Medulla oblongata (tissue), 1 donor: ENCODE results near the gene MAGEB4.
"Not testable (repeated sequence)": the region's sequence is repeated elsewhere in the genome, so short reads cannot be mapped to it uniquely, and the experiment has no call there.

Experiments used
- DNase-seq: peaks from one replicate; pipeline ENCODE4 v3.0.0-alpha.2; 2015; ENCODE audit errors: extremely low spot score

MAGEB4 gene, protein sequence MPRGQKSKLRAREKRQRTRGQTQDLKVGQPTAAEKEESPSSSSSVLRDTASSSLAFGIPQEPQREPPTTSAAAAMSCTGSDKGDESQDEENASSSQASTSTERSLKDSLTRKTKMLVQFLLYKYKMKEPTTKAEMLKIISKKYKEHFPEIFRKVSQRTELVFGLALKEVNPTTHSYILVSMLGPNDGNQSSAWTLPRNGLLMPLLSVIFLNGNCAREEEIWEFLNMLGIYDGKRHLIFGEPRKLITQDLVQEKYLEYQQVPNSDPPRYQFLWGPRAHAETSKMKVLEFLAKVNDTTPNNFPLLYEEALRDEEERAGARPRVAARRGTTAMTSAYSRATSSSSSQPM

DNA sequence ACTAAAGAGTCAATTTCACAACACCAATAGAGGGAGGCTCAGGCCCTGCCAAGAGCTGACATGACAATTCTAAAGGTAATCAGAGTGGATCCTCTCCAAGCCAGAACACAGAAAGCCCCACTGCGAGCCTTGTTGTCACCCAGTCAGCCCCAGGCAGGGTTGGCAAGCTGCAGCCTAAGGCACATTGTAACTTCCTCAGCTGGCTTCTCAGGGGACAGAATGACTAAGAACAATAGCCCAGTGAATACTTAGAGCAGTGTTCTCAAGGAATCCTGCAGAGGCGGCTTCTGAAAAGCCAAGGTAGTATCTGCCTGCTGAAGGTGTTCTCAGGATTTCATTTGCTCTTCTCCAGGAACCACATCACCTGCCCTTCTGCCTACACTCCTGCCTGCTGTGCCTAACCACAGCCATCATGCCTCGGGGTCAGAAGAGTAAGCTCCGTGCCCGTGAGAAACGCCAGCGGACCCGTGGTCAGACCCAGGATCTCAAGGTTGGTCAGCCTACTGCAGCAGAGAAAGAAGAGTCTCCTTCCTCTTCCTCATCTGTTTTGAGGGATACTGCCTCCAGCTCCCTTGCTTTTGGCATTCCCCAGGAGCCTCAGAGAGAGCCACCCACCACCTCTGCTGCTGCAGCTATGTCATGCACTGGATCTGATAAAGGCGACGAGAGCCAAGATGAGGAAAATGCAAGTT is at the start of gene MAGEB4:
Gene MAGEB4 (plus strand): TSS at position 277 of the 692 bp plus-strand sequence. CDS start 136 bp downstream, at position 413.
- DNase-seq, result no peak

DNA sequence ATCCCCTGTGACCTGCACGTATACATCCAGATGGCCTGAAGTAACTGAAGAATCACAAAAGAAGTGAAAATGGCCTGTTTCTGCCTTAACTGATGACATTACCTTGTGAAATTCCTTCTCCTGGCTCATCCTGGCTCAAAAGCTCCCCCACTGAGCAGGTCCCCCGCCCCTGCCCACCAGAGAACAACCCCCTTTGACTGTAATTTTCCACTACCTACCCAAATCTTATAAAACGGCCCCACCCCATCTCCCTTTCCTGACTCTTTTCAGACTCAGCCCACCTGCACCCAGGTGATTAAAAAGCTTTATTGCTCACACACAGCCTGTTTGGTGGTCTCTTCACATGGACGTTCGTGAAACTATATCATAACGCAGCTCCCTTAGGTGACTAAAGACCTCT is 47.9 kb upstream of the MAGEB4 start:
- not testable (repeated sequence) for DNase-seq

DNA sequence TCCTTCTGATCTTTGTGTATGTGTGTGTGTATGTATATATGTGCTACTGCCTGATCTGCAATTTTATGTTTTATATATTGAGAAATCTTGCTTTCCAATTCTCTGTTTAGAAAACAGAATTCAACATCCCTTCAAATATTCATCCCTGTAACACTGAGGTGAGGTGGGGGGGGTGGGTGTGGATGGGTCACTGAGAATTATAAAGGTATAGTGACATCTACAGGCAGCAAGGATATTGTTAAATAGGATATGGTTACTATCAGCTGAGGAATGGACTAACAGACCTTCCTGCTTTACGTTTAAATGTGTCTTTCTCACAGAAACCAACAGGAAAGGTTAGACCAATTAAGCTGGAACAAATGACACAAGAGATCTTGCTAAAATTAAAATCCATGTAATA is 45.5 kb upstream of the MAGEB4 start:
- DNase-seq, result no peak

DNA sequence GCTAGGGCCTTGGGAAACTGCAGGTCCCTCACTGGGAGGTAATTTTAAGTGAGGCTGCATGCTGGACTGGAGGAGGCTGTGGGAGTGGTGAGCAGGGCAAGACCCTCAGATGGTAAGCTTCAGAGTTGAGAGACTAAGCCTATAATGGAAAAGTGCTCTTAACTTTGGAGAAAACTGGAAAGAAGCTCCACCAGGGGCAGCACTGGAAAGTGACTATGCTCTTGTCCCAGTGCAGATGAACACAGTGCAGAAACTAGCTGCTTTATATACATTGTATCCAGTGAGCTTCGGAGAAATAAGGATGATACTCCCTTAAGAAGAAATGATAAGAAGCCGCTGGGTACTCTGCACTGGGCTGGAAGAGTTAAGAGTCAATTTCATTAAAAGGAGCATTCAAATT is 29.6 kb upstream of the MAGEB4 start:
- no peak for DNase-seq

DNA sequence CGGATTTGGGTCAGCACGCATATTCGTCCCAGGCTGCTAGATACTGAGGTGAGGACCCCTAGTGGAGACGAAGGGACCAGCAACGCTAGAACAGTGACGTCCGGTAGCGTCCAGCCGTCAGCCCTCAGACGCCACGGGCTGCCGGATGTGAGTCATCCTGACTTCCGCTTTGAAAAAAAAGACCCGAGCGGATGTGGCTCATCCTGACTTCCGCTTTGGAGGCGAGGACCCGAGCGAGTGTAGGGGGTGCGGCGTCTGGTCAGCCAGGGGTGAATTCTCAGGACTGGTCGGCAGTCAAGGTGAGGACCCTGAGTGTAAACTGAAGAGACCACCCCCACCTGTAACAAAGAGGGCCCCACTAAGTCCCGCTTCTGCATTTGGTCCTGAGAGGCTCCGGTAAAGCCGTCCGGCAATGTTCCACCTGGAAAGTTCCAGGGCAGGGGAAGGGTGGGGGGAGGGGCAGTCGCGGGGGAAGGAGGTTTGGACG is 26.4 kb upstream of the MAGEB4 start, which contains the start of gene MAGEB2:
Gene MAGEB2 (plus strand): TSS at position 207 of the 487 bp plus-strand sequence. CDS start 3,018 bp downstream, outside the sequence.
- no peak for DNase-seq

DNA sequence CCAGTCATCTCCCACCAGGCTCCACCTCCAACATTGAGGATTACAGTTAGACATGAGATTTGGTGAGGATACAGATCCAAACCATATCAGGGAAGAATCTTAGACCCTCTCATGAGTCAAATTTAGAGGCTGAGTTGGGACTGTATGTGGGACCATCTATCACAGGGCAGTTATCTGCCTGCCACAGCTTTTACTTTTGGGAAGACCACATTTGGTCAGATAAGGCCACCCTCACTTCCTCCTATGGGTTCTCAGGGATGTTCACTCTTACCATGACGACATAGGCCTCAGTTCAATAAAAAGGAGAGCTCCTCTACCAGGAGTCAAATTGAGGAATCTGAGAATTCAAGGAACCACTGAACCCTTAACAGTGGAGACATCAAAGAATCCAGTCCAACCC is 24.3 kb upstream of the MAGEB4 start:
- no peak for DNase-seq

DNA sequence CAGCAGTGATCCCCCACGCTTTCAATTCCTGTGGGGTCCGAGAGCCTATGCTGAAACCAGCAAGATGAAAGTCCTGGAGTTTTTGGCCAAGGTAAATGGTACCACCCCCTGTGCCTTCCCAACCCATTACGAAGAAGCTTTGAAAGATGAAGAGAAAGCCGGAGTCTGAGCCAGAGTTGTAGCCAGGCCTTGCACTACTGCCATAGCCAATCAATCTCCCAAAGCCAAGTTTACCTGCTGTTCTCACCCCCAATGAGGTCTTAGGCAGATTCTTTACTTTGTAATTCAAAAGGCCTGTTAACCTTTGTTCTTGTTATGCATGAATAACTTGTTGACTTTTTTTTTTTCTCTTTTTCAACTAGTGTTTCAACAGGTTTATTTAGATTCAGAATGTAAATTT is 22.4 kb upstream of the MAGEB4 start:
- DNase-seq, result no peak

DNA sequence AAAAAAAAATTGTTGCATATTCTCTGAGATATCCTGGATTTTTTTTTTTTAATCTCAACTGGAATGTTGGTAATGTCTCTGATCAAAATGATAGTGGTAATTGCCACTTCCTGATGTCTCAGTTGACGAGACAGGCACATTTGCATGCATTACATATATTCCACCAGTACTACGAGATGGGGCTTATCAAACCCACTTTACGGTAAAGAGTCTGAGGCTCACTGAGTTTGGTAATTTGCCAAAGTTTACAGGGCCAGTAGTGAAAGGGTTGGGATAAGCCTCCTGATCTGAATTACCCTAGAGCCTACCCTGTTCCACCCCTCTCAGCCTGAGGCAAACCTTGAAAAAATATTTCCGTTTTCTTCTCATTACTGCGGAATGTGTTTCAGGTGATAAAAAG is 21.1 kb upstream of the MAGEB4 start:
- no peak for DNase-seq

DNA sequence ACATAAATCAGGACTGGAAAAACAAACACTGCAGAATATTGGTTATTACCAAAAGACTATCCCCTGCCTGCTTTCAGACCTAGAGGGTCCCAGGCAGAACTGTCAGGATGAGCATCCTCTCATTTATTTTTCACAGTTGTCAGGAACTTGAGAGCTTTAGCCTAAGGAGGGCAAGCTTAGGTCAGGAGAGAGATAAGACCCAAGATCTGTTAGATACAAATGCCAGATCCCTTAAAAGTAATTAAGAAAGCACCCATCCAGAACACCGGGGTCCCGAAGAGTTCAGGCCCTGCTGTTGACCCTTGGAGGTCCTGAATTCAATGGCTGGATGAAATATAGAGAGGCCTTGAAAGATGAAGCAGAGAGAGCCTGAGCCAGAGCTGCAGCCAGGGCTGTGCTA is 17.3 kb upstream of the MAGEB4 start:
- DNase-seq, result no peak

DNA sequence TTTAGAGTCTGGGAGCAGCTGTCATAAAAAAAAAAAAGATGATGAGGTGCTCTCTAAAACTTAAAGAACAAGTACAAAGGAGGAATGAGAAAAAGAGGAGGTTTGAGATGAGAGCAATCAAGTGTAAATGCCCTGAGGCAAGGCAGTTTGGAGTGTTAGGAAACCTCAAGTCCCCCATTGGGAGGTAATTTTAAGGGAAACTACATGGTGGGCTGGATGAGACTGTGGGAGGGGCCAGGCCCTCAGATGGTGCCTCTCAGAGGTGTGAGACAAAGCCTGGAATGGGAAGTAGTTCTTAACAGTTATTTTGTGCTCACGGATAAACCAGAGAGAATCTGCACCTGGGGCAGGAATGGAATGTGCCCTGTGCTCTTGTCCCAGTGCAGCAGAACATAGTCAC is 13.3 kb upstream of the MAGEB4 start:
- no peak for DNase-seq

DNA sequence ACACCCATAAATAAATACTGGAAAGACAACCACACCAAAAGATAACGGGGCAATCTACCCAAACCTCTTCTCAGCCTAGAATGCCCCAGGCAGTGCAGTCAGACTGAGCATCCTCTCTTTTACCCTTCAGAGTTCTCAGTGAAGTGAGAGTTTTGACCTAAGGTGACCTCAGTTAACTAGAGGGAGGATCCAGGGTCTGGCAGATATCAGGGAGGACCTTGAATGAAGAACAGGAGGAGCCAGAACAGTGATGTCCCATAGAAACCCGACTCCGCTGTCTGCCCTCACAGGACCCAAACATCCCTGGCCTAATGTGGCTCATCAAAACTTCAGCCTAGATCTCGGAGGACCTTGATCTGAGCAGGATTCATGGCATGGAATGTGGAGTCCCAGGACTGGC is 11.4 kb upstream of the MAGEB4 start, which contains the start of gene MAGEB3:
Gene MAGEB3 (plus strand): TSS at position 263 of the 400 bp plus-strand sequence. CDS start 5,268 bp downstream, outside the sequence.
- no peak for DNase-seq

DNA sequence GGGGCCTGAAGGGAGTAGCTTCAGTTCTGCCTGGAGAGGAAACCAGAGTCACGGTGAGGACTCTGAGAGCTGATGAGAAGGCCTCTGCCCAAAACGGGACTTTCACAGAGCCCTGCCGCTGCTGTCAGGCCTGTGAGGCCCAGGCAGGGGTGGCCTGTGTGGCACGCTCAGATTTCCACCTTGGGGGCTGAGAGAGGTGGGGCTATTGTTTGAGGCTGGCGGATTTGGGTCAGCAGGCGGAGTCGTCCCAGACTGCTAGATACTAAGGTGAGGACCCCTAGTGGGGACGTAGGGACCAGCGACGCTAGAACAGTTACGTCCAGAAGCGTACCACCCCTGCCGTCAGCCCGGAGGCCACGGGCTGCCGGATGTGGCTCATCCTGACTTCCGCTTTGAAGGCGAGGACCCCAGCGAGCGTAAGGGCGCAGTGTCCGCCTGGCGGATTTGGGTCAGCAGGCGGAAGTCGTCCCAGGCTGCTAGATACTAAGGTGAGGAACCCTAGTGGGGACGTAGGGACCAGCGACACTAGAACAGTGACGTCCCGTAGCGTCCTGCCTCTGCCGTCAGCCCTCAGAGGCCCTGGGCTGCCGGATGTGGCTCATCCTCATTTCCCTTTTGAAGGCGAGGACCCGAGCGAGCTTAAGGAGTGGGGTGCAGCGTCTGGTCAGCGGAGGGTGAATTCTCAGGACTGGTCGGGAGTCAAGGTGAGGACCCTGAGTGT is 5.1 kb downstream of the MAGEB4 start, which contains the start of gene MAGEB1:
Gene MAGEB1 (plus strand): TSS at position 378 of the 721 bp plus-strand sequence. CDS start 3,348 bp downstream, outside the sequence.
- no peak for DNase-seq

DNA sequence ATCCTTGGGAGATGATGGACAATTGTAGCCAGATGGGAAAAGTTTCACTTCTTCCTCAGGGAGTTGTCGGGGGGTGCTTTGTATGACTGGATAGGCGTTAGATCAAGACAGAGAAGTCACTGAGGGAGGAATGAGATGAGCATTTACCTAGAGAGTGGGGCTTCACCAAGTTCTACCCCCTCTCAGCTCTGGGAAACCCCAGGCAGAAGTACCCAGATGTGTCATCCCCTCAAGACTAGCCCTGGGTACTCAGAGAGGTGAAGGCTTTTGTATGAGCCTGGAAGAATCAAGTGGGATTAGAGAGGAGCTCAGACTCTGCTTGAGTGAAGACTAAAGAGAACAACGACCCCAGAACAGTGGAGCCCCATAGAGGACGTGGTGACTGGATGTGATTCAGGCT is 7.1 kb downstream of the MAGEB4 start:
- no peak for DNase-seq

DNA sequence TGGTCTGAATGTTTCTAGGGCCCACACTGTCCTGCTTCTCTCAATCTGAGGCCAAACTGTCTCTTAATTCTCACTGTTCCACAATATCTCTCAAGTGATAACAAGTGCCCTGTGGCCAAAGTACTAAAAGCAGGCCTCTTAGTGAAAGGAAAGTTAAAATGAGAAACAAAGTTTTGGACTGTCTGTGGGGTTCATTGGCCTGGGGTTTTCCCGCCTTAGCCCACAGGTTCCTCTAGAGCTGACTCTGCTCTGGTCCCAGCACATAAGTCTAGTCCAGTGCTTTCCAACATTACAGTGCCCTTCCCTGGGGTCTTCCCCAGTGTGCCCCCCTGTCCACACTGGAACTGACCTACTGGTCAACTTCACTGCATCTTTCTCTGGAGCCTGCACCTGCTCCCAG is 11.5 kb downstream of the MAGEB4 start:
- no peak for DNase-seq

DNA sequence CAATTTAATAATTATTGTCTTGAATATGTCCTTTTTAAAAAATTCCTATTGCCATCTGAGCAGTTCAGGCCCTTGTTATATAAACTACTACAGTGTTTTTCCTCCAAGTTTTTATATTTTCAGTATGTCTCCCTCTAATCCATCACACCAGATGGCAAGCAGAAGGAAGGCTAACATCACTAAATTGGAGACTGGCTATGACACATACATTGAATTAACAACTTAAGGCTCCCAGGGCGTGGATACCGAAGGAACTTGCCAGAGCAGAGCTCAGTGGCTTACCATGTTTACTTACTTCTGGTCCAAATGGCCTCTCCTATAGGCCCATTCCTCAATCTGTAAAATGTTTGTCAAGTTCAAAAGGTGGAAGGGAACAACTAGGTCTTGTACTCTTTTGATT is 18.1 kb downstream of the MAGEB4 start:
- no peak for DNase-seq

DNA sequence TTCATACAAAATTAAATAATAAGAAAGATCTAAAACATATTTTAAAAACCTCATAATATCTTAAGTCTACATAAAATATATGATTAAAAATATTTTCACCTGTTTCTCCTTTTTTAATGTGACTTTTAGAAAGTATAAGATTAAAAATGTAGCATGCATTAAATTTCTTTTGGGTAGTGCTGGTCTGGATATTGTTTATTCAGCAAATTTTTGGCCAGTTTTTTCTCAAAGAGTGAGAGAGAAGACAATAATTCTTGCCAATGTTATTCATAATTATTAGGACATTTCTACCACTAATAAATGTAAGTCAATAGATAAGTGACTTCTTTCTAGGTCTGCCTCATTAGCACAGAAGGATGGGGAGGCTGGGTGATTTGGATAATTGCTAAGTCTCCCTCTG is 19.2 kb downstream of the MAGEB4 start:
- no peak for DNase-seq

DNA sequence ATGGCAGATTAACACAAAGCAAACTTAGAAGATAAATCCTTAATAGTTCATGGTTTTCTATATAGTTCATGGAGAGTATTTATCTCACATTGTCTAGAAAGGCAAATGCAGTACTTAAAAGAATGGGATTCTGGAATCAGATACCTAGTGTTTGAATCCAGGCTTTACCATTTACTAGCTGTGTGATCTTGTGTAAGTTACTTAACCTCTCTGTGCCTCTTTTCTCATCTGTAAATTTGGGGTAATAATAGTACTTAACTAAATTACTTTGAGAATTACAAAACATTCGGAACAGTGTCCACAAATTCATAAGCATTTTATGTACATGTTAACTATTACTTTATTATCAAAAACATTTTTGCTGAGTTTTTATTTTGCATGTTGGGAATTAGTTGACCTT is 21.0 kb downstream of the MAGEB4 start:
- no peak for DNase-seq

DNA sequence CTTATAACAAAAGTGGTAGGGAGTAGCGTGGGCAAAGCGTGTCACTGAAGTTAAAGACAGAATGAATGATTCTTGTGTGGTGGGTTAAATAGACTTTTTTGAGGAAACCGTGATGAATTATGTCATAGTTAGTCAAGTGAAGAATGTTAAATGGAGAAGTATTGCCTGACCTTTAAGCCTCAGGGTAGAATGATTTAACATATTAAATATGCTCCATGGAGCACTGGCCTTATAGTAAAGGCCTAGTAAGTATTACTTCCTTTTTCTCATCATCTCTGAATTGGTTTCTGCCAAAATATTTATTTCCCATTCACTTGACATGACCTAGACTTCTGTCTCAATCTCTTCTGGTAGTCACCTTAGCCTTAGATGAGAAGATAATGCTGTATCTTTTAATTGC is 28.8 kb downstream of the MAGEB4 start:
- DNase-seq, result no peak

DNA sequence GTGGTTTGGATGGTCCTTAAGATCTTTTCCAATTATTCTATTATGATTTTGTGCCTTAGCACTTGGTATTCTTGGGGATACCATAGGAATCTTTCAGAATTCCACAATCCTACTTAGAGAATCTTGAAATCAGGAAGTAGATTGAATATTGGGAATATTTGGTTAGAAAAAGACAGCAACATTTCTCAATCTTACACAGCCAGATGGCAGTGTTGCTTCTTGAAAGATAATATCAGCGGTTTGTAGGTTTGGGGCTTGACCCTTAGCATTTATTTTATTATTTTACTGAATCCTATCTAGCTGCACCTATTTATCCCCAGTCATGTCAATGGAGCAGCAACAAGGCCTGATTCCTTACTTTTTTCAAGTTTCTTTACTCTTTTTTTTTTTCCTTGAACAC is 33.7 kb downstream of the MAGEB4 start:
- DNase-seq, result peak; percentile 2

DNA sequence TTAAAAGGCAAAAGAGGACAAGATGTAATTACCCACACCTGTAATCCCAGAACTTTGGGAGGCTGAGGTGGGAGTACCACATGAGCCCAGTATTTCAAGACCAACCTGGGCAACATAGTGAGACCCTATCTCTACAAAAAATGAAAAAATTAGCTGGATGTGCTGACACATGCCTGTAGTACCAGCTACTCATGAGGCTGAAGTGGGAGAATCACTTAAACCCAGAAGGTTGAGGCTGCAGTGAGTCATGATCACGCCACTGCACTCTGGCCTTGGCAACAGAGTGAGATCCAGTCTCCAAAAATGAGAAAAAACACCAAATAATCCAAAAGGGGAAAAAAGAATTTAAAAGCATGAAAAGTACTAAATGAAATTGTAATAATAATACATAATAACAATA is 36.6 kb downstream of the MAGEB4 start:
- DNase-seq, result no peak

DNA sequence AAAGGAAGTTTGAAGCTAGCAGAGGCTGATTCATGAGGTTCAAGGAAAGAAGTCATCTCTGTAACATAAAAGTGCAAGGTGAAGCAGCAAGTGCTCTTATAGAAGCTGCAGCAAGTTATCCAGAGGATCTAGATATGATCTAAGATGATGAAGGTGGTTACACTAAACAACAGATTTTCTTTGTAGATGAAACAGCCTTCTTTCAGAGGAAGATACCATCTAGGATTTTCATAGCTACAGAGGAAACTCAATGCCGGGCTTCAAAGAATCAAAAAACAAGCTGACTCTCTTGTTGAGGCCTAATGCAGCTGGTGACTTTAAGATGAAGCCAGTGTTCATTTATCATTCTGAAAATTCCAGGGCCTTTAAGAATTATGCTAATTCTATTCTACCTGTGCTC is 38.6 kb downstream of the MAGEB4 start:
- no peak for DNase-seq

DNA sequence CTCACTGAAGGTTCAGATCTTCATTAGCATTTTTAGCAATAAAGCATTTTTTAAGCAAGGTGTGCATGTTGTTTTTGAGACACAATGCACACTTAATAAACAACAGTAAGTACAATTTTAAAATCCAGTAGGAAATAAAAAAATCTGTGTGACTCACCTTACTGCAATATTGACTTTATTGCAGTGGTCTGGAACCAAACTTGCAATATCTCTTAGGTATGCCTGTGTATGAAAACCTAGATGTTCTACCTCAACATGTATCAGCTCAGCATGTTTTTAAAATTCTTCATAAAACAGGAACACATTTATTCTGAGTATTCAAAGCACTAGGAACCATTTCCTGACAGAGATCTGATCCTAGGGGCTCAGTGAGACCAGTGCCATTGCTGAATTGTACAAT is 40.7 kb downstream of the MAGEB4 start:
- no peak for DNase-seq
